Spleen (tissue), 7 donors: ENCODE measurements around the gene HS3ST1.

Experiments used
- CTCF ChIP-seq, 11 experiments: fragments of 200-600 bp in 7 of 11; fragments of 450-650 bp in 4 of 11; sonication (generic) in 4 of 11; IDR thresholded peaks in 8 of 11; conservative IDR thresholded peaks in 3 of 11; 1 replicate in 7 of 11; 2 replicates in 4 of 11; pipeline versions ENCODE4 v1.4.0 to v1.8.0; 2016 to 2021; ENCODE audit warnings: antibody characterized with exemption in 11 of 11, inconsistent platforms in 4 of 11, mild to moderate bottlenecking in 1 of 11
- POLR2A ChIP-seq, 3 donors: fragments of 450-650 bp; IDR thresholded peaks; one replicate each; pipeline ENCODE4 v1.5.1; 2017; ENCODE audit warnings: antibody characterized with exemption in 3 of 3, mild to moderate bottlenecking in 1 of 3
- donor health status: DM: no; HTN: no; CAD: no; lungs with moderate emphysema.
- donor health status: DM: no; HTN: no; CAD: no.
- donor health status: DM: no; HTN: no; CAD: no.

GRCh38 chr4:11438647-11439046 is 10.0 kb upstream of the HS3ST1 start:
- TF ChIP-seq CTCF (IDR thresholded peaks at IDR 0.05 in 8 of 11, conservative IDR thresholded peaks at IDR 0.05 in 3 of 11): no peak
- TF ChIP-seq POLR2A (IDR thresholded peaks at IDR 0.05): no peak
